ENCODE results near the gene PTGER2. TPM values are rescaled to one million over a fixed set of nuclear protein-coding genes. Genes with fewer than 3 reads are reported as not detected.

PTGER2 gene
- total and polyA plus RNA-seq, 2 donors from 2014 or later = 3.4 to 10.0 TPM

GRCh38 chr14:52365071-52365470 lies 51.0 kb downstream of the PTGER2 start:
- H3K36me3 ChIP-seq (ENCODE audit: control insufficient read depth in 2 of 3, insufficient read depth in 3 of 3, low read length in 3 of 3) = no peaks in the 10 kb centered on the region
- no peak overlapping the region for H3K4me3 ChIP-seq (ENCODE audit: low read length in 3 of 3)
- no peak overlapping the region for H3K27ac ChIP-seq (ENCODE audit: low read depth in 2 of 2, low read length in 2 of 2)
- TF ChIP-seq CTCF (IDR thresholded peaks at IDR 0.05; ENCODE audit: borderline replicate concordance, extremely low read depth, insufficient read depth) = no peak
- intact Hi-C loops (cut with DNase I) = no loop called here
- DNase-seq (peak in 1 of 5 donors; percentile 26), FAIRE-seq (no peak)
- H3K9me3 ChIP-seq (ENCODE audit: control insufficient read depth in 2 of 3, insufficient read depth in 1 of 3, low read length in 3 of 3) = peaks cover 0 to 1% (median 0%) of the 10 kb centered on the region in 3 donors
- no peaks in the 10 kb centered on the region for H3K27me3 ChIP-seq (ENCODE audit: control insufficient read depth, insufficient read depth, low read length)
- H3K9ac ChIP-seq (ENCODE audit: low read length in 3 of 3) = no peak overlapping the region
- peaks cover 0 to 5% (median 3%) of the 10 kb centered on the region in 3 donors for H3K4me1 ChIP-seq (ENCODE audit: control insufficient read depth in 2 of 3, insufficient read depth in 2 of 3, low read depth in 1 of 3, low read length in 3 of 3)

- no peak for FAIRE-seq
- intact Hi-C loops (cut with DNase I) = no loop called here
Observed at GRCh38 chr14:52366796-52367315, 52.7 kb downstream of the PTGER2 start.

GRCh38 chr14:52369305-52369801 lies 55.2 kb downstream of the PTGER2 start:
- Histone ChIP-seq H3K9ac (ENCODE audit: low read length in 3 of 3) (no peak overlapping the region), H3K27me3 (ENCODE audit: control insufficient read depth, insufficient read depth, low read length) (no peaks in the 10 kb centered on the region), H3K4me1 (ENCODE audit: control insufficient read depth in 2 of 3, insufficient read depth in 2 of 3, low read depth in 1 of 3, low read length in 3 of 3) (no peaks in the 10 kb centered on the region), H3K4me3 (ENCODE audit: low read length in 3 of 3) (no peak overlapping the region), H3K9me3 (ENCODE audit: control insufficient read depth in 2 of 3, insufficient read depth in 1 of 3, low read length in 3 of 3) (peaks cover 0 to 1% (median 0%) of the 10 kb centered on the region in 3 donors), H3K27ac (ENCODE audit: low read depth in 2 of 2, low read length in 2 of 2) (no peak overlapping the region), H3K36me3 (ENCODE audit: control insufficient read depth in 2 of 3, insufficient read depth in 3 of 3, low read length in 3 of 3) (no peaks in the 10 kb centered on the region)
- intact Hi-C loops (cut with DNase I) = no loop called here
- TF ChIP-seq CTCF (IDR thresholded peaks at IDR 0.05; ENCODE audit: borderline replicate concordance, extremely low read depth, insufficient read depth) = no peak
- DNase-seq (no peak), FAIRE-seq (no peak)

More at GRCh38 chr14:52366796-52367315, 52.7 kb downstream of the PTGER2 start:
- DNase-seq = no peak
- no peak for TF ChIP-seq CTCF (IDR thresholded peaks at IDR 0.05; ENCODE audit: borderline replicate concordance, extremely low read depth, insufficient read depth)
- Histone ChIP-seq H3K27ac (ENCODE audit: low read depth in 2 of 2, low read length in 2 of 2) (no peak overlapping the region), H3K36me3 (ENCODE audit: control insufficient read depth in 2 of 3, insufficient read depth in 3 of 3, low read length in 3 of 3) (no peaks in the 10 kb centered on the region), H3K4me3 (ENCODE audit: low read length in 3 of 3) (no peak overlapping the region), H3K4me1 (ENCODE audit: control insufficient read depth in 2 of 3, insufficient read depth in 2 of 3, low read depth in 1 of 3, low read length in 3 of 3) (no peaks in the 10 kb centered on the region), H3K27me3 (ENCODE audit: control insufficient read depth, insufficient read depth, low read length) (no peaks in the 10 kb centered on the region), H3K9me3 (ENCODE audit: control insufficient read depth in 2 of 3, insufficient read depth in 1 of 3, low read length in 3 of 3) (peaks cover 0 to 1% (median 0%) of the 10 kb centered on the region in 3 donors), H3K9ac (ENCODE audit: low read length in 3 of 3) (no peak overlapping the region)

Data from kidney (tissue), 14 donors.